T-helper 1 cell treated with Interleukin-12 subunit alpha and Interleukin-12 subunit beta and Interleukin-4 antibody, amounts not matched to agents 30 ng/mL and 1 ng/mL, for 36 hours (primary cell): ENCODE results near the gene NPNT. TPM values are rescaled to one million over a fixed set of nuclear protein-coding genes. Genes with fewer than 3 reads are reported as not detected.

Experiments
- total RNA-seq: library from RNA; stranded (reverse); gene quantifications from 2 replicates; pipeline ENCODE4 v1.2.3, GENCODE V29; 2022

The NPNT gene
- total RNA-seq, 1 donor from 2014 or later, result not detected

Other genes starting within 250 kb of the NPNT start
- gene INTS12, start 186.8 kb upstream of the NPNT start, total RNA-seq, result 17.6 and 18.9 TPM in 2 replicates
- gene GSTCD, start 186.7 kb upstream of the NPNT start, total RNA-seq, result 9.5 and 11.3 TPM in 2 replicates